WI38 (cell line): Measurements from ENCODE around the gene DIAPH2.

Experiments
- H3K4me3 ChIP-seq: 2 replicates; pipeline ENCODE4 v1.5.1; 2011; ENCODE audit warnings: low read depth, mild to moderate bottlenecking, control low read depth, low read length
- TF ChIP-seq, protein P1 (sequence below): IDR thresholded peaks from 2 replicates; pipeline ENCODE4 v1.5.1; 2012; ENCODE audit warnings: low read depth, mild to moderate bottlenecking, control low read depth, low read length

Gene DIAPH2

GRCh38 chrX:97266406-97267121, 581.9 kb downstream of the DIAPH2 start:
- TF ChIP-seq, protein P1, sequence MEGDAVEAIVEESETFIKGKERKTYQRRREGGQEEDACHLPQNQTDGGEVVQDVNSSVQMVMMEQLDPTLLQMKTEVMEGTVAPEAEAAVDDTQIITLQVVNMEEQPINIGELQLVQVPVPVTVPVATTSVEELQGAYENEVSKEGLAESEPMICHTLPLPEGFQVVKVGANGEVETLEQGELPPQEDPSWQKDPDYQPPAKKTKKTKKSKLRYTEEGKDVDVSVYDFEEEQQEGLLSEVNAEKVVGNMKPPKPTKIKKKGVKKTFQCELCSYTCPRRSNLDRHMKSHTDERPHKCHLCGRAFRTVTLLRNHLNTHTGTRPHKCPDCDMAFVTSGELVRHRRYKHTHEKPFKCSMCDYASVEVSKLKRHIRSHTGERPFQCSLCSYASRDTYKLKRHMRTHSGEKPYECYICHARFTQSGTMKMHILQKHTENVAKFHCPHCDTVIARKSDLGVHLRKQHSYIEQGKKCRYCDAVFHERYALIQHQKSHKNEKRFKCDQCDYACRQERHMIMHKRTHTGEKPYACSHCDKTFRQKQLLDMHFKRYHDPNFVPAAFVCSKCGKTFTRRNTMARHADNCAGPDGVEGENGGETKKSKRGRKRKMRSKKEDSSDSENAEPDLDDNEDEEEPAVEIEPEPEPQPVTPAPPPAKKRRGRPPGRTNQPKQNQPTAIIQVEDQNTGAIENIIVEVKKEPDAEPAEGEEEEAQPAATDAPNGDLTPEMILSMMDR: no peak
- H3K4me3 ChIP-seq: no peak overlapping the region

- TF ChIP-seq, protein P1: no peak
Measured at GRCh38 chrX:97267396-97268181, 582.9 kb downstream of the DIAPH2 start.

DNA sequence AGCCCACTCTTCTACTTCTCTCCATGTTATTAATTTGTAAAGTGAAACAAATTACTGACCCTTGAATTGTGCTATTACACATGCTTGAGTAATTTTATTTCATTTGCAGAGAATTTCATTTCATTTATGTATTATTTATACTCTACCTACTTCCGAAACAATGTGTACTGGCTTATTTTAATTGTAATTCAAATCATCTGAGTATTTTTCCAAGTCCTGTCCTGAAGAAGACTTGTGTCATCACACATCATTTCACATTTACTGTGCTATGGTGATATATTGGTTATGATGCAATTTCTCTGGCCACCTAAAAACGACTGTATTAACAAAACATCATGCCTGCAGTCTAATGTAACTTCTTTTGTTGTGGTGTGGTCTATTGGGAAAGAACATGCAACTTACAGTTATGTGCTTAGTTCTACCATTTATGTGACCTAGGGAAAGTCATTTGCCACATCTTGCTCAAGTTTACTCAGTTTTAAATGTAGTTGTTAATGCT, 583.6 kb downstream of the DIAPH2 start:
- H3K4me3 ChIP-seq: no peak overlapping the region
- TF ChIP-seq, protein P1: no peak

More at GRCh38 chrX:97267396-97268181, 582.9 kb downstream of the DIAPH2 start:
- no peak overlapping the region for H3K4me3 ChIP-seq

DNA sequence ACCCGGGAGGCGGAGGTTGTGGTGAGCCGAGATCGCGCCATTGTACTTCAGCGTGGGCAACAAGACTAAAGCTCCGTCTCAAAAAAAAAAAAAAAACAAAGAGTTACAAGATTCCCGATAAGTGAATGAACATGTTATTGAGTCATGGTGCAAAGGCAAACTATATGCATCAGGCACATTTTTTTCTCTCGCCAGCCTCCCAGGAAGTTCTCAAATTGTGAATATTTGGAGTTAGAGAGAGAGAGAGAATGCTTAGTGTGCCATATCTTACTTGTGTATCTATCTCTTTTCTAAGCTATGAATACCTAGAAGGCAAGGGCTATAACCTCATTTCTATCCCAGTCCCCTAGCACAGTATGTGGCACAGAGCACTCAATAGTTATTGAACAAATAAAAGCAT, 599.9 kb downstream of the DIAPH2 start:
- TF ChIP-seq, protein P1: no peak
- H3K4me3 ChIP-seq: no peak overlapping the region

GRCh38 chrX:97290199-97290598, 605.6 kb downstream of the DIAPH2 start:
- TF ChIP-seq, protein P1: no peak
- no peak overlapping the region for H3K4me3 ChIP-seq

DNA sequence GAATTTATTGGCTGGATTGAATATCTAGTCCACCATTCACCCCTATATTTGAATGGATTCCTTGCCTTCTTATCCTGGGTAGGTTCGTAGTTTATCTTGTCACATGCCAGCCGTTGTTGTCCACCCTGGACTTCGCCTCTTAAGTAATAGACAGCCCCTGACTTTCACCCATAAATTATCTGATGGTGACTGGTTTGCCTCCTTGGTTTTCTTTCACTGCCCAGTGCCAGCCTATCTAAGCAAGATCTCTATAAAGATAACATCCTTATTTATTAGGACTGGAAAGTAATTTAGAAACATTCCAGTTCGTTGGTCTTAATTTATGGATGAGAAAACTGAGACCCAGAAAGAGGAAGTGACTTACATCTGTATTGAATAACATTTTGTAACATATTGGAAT, 609.4 kb downstream of the DIAPH2 start:
- H3K4me3 ChIP-seq: no peak overlapping the region
- TF ChIP-seq, protein P1: no peak

DNA sequence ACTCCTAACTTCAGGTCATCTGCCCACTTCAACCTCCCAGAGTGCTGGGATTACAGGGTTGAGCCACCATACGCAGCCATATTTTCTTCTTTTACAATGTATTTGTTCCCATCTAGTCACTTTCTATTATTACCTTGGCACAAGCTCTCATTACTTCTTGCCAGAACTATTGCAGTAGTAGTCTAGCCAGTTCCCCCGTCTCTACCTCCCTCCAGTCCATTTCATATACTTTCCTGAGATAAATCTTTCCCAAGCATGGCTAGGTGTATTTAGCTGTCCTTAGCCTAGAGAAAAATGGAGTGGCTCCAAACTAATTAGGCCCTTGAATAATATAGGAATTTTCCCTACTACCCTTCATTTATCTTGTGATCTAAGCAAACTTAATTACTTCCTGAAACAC, 611.3 kb downstream of the DIAPH2 start:
- TF ChIP-seq, protein P1: no peak
- H3K4me3 ChIP-seq: no peak overlapping the region
